Spinal cord (tissue), 10 donors: ENCODE data around the gene TNFRSF6B. TPM values are rescaled to one million over a fixed set of nuclear protein-coding genes. Genes with fewer than 3 reads are reported as not detected.

ENCODE experiments used
- DNase-seq, 6 donors: peaks; one replicate each; pipeline versions ENCODE4 v3.0.0 to v3.0.0-alpha.2; 2013 to 2015; ENCODE audit warnings: low spot score in 6 of 6, low read depth in 4 of 6
- H3K27ac ChIP-seq: one replicate; pipeline ENCODE4 v1.5.1; 2013; ENCODE audit warnings: low read depth, low read length, control low read depth
- H3K27me3 ChIP-seq: one replicate; pipeline ENCODE4 v1.6.1; 2013; ENCODE audit warnings: low read length; ENCODE audit not compliant: control insufficient read depth, insufficient read depth
- H3K36me3 ChIP-seq: one replicate; pipeline ENCODE4 v1.6.1; 2013; ENCODE audit warnings: low read length; ENCODE audit not compliant: control insufficient read depth, insufficient read depth
- H3K4me1 ChIP-seq: one replicate; pipeline ENCODE4 v1.6.1; 2013; ENCODE audit warnings: low read length; ENCODE audit not compliant: control insufficient read depth, insufficient read depth
- H3K4me3 ChIP-seq: one replicate; pipeline ENCODE4 v1.5.1; 2013; ENCODE audit warnings: low read depth, low read length, control low read depth
- H3K9me3 ChIP-seq: one replicate; pipeline ENCODE4 v1.6.1; 2013; ENCODE audit warnings: low read length; ENCODE audit not compliant: control insufficient read depth, insufficient read depth
- WGBS: methylation state at CpG from one replicate; pipeline ENCODE4 v1.1.5; 2013; ENCODE audit warnings: missing lambda C conversion rate; ENCODE audit not compliant: insufficient coverage; 5-methylcytosine and 5-hydroxymethylcytosine counted together
- polyA plus RNA-seq, 2 donors: library from polyadenylated mRNA; unstranded; fragments of 120-200 nt; gene quantifications; one replicate each; pipeline ENCODE4 v1.2.1, GENCODE V29; 2013; ENCODE audit not compliant: insufficient read length in 2 of 2
- total RNA-seq, 2 donors: library from RNA; depleted of rRNA in 1 of 2; stranded (reverse); fragments of 120-200 nt in 1 of 2; fragments of >200 nt in 1 of 2; gene quantifications; one replicate each; pipeline versions ENCODE4 v1.2.3 to v1.2.4, GENCODE V29; 2013 to 2014
- donor health status: healthy.

The TNFRSF6B gene
- total and polyA plus RNA-seq, 4 donors: 1.1 to 5.2 (median 3.0) TPM

GRCh38 chr20:63741354-63741675, 44.9 kb downstream of the TNFRSF6B start:
- Histone ChIP-seq H3K4me3 (peak overlapping the region; percentile 68), H3K4me1 (peaks cover 41% of the 10 kb centered on the region), H3K36me3 (peaks cover 75% of the 10 kb centered on the region), H3K9me3 (no peaks in the 10 kb centered on the region), H3K27ac (peak overlapping the region; percentile 89), H3K27me3 (no peaks in the 10 kb centered on the region)
- DNase-seq: no peak
- 52% methylated on average over 4 of the region's 6 CpGs for WGBS

- Histone ChIP-seq H3K4me1 (peaks cover 36% of the 10 kb centered on the region), H3K27ac (no peak overlapping the region), H3K36me3 (peaks cover 75% of the 10 kb centered on the region), H3K4me3 (no peak overlapping the region), H3K9me3 (no peaks in the 10 kb centered on the region), H3K27me3 (no peaks in the 10 kb centered on the region)
- WGBS: 90% methylated on average over 28 of the region's 30 CpGs
- DNase-seq: no peak
Measured at GRCh38 chr20:63741676-63742380, 45.4 kb downstream of the TNFRSF6B start.

GRCh38 chr20:63742381-63743024, 46.1 kb downstream of the TNFRSF6B start:
- peaks cover 30% of the 10 kb centered on the region for H3K4me1 ChIP-seq
- WGBS: 90% methylated on average over 34 of the region's 37 CpGs
- no peak overlapping the region for H3K27ac ChIP-seq
- H3K4me3 ChIP-seq: no peak overlapping the region
- no peak for DNase-seq
- no peaks in the 10 kb centered on the region for H3K27me3 ChIP-seq
- H3K36me3 ChIP-seq: peaks cover 72% of the 10 kb centered on the region
- no peaks in the 10 kb centered on the region for H3K9me3 ChIP-seq

GRCh38 chr20:63743210-63743970, 46.9 kb downstream of the TNFRSF6B start:
- no peaks in the 10 kb centered on the region for H3K27me3 ChIP-seq
- peaks cover 72% of the 10 kb centered on the region for H3K36me3 ChIP-seq
- H3K9me3 ChIP-seq: no peaks in the 10 kb centered on the region
- DNase-seq: no peak
- H3K27ac ChIP-seq: no peak overlapping the region
- WGBS: 84% methylated on average over 23 of the region's 31 CpGs
- peaks cover 26% of the 10 kb centered on the region for H3K4me1 ChIP-seq
- H3K4me3 ChIP-seq: no peak overlapping the region

GRCh38 chr20:63744158-63744557, 47.7 kb downstream of the TNFRSF6B start:
- Histone ChIP-seq H3K36me3 (peaks cover 73% of the 10 kb centered on the region), H3K4me1 (peaks cover 18% of the 10 kb centered on the region), H3K27ac (no peak overlapping the region), H3K9me3 (no peaks in the 10 kb centered on the region), H3K4me3 (no peak overlapping the region), H3K27me3 (no peaks in the 10 kb centered on the region)
- DNase-seq: no peak
- 89% methylated on average over 2 of the region's 4 CpGs for WGBS

- Histone ChIP-seq H3K9me3 (no peaks in the 10 kb centered on the region), H3K4me3 (no peak overlapping the region), H3K4me1 (peaks cover 20% of the 10 kb centered on the region), H3K36me3 (peaks cover 76% of the 10 kb centered on the region), H3K27me3 (no peaks in the 10 kb centered on the region), H3K27ac (no peak overlapping the region)
- 82% methylated on average over 25 of the region's 25 CpGs for WGBS
- no peak for DNase-seq
Measured at GRCh38 chr20:63744574-63745423, 48.3 kb downstream of the TNFRSF6B start.

GRCh38 chr20:63745424-63745805, 49.0 kb downstream of the TNFRSF6B start:
- Histone ChIP-seq H3K36me3 (peaks cover 81% of the 10 kb centered on the region), H3K9me3 (no peaks in the 10 kb centered on the region), H3K4me3 (no peak overlapping the region), H3K27me3 (no peaks in the 10 kb centered on the region), H3K27ac (no peak overlapping the region), H3K4me1 (peaks cover 21% of the 10 kb centered on the region)
- WGBS: 67% methylated on average over 13 of the region's 15 CpGs
- no peak for DNase-seq

GRCh38 chr20:63745961-63746731, 49.7 kb downstream of the TNFRSF6B start:
- peaks cover 81% of the 10 kb centered on the region for H3K36me3 ChIP-seq
- peaks cover 13% of the 10 kb centered on the region for H3K4me1 ChIP-seq
- 89% methylated on average over 22 of the region's 26 CpGs for WGBS
- no peak overlapping the region for H3K27ac ChIP-seq
- H3K9me3 ChIP-seq: no peaks in the 10 kb centered on the region
- no peak for DNase-seq
- H3K27me3 ChIP-seq: no peaks in the 10 kb centered on the region
- H3K4me3 ChIP-seq: no peak overlapping the region
